HG03280 (cell line): ENCODE measurements around the gene ATF6.
"Not testable (repeated sequence)": the region's sequence is repeated elsewhere in the genome, so short reads cannot be mapped to it uniquely, and the experiment has no call there.

ENCODE experiments used
- ATAC-seq: cut with Tn5 transposase; IDR thresholded peaks from one replicate; pipeline ENCODE4 v1.9.1; 2021; ENCODE audit warnings: mild to moderate bottlenecking, moderate library complexity; ENCODE audit not compliant: unreplicated experiment

Gene ATF6

GRCh38 chr1:161773791-161774190 lies 7.7 kb downstream of the ATF6 start:
- ATAC-seq = no peak

GRCh38 chr1:161777261-161777660 lies 11.1 kb downstream of the ATF6 start:
- ATAC-seq = no peak

GRCh38 chr1:161778522-161778921 lies 12.4 kb downstream of the ATF6 start:
- no peak for ATAC-seq

GRCh38 chr1:161779393-161779792 lies 13.3 kb downstream of the ATF6 start:
- ATAC-seq = no peak

- ATAC-seq = no peak
Observed at GRCh38 chr1:161781995-161782394, 15.9 kb downstream of the ATF6 start.

- no peak for ATAC-seq
Observed at GRCh38 chr1:161782886-161783285, 16.8 kb downstream of the ATF6 start.

- ATAC-seq = no peak
Observed at GRCh38 chr1:161784968-161785367, 18.8 kb downstream of the ATF6 start.

- no peak for ATAC-seq
Observed at GRCh38 chr1:161787355-161787754, 21.2 kb downstream of the ATF6 start.

- ATAC-seq = no peak
Observed at GRCh38 chr1:161790587-161791317, 24.6 kb downstream of the ATF6 start.

- ATAC-seq = no peak
Observed at GRCh38 chr1:161791904-161792655, 26.0 kb downstream of the ATF6 start.

GRCh38 chr1:161792740-161793139 lies 26.6 kb downstream of the ATF6 start:
- no peak for ATAC-seq

- ATAC-seq = no peak
Observed at GRCh38 chr1:161799792-161800191, 33.7 kb downstream of the ATF6 start.

- no peak for ATAC-seq
Observed at GRCh38 chr1:161801955-161802354, 35.8 kb downstream of the ATF6 start.

- ATAC-seq = no peak
Observed at GRCh38 chr1:161803181-161803580, 37.1 kb downstream of the ATF6 start.

GRCh38 chr1:161805399-161806197 lies 39.5 kb downstream of the ATF6 start:
- no peak for ATAC-seq

GRCh38 chr1:161809202-161809601 lies 43.1 kb downstream of the ATF6 start:
- not testable (repeated sequence) for ATAC-seq

GRCh38 chr1:161809656-161810055 lies 43.5 kb downstream of the ATF6 start:
- not testable (repeated sequence) for ATAC-seq

GRCh38 chr1:161810780-161811179 lies 44.7 kb downstream of the ATF6 start:
- no peak for ATAC-seq

- no peak for ATAC-seq
Observed at GRCh38 chr1:161816201-161816600, 50.1 kb downstream of the ATF6 start.

GRCh38 chr1:161817176-161817730 lies 51.1 kb downstream of the ATF6 start:
- ATAC-seq = no peak

GRCh38 chr1:161820914-161821313 lies 54.8 kb downstream of the ATF6 start:
- ATAC-seq = no peak
